ENCODE data around the gene EVI5L. TPM values are rescaled to one million over a fixed set of nuclear protein-coding genes. Genes with fewer than 3 reads are reported as not detected.

EVI5L gene
- total and polyA plus RNA-seq, 2 of the 4 experiments (the other 2 are of a cell fraction), result 12.7 to 14.6 TPM

DNA sequence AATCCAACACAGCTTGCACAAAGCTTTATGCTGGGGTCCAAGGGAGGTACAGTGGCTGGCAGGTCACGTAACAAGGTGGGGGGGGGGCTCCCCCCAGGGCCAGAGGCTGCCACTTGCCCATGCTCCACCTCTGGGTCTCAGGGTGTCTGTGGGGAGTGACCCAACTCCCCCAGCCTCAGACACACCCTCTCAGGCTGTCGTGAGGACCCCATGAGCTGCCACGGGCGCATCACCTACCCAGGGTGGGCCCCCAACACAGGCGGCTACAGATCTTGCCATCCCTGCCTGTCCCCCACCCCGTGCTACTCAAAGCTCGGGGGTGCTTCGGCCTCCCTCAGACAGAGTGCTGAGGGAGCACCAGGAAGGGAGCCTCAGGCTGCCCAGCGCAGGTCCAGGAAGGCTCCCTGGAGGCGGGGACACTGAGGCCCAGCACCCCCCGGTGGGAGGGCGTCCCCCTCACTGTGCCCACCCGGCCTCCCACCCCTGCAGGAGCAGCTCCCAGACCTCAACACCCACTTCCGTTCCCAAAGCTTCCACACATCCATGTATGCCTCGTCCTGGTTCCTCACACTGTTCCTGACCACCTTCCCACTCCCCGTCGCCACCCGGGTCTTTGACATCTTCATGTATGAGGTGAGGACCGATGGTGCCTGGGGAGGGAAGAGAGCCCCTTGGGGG lies 21.1 kb downstream of the EVI5L start:
- Histone ChIP-seq H2BK15ac (ENCODE audit: low read depth, low read length) (no peak overlapping the region), H3K79me1 (ENCODE audit: low read depth in 1 of 2, low read length in 2 of 2) (no peaks in the 10 kb centered on the region), H3K9me1 (ENCODE audit: insufficient read depth, low read length) (no peaks in the 10 kb centered on the region), H3K9ac (ENCODE audit: low read depth, low read length) (no peak overlapping the region), H3K18ac (ENCODE audit: low read depth, low read length) (no peak overlapping the region), H2AFZ (replicated peaks; ENCODE audit: low read length, poor library complexity) (no peak overlapping the region), H2BK20ac (ENCODE audit: low read depth, low read length) (no peak overlapping the region), H3K4me1 (ENCODE audit: control insufficient read depth, insufficient read depth, low read length) (peaks cover 6% of the 10 kb centered on the region), H2BK120ac (ENCODE audit: low read depth, low read length) (no peak overlapping the region), H4K20me1 (ENCODE audit: insufficient read depth, low read length) (peaks cover 8% of the 10 kb centered on the region), H4K91ac (ENCODE audit: insufficient read depth, low read depth, low read length) (no peak overlapping the region), H4K8ac (ENCODE audit: low read depth in 2 of 2, low read length in 2 of 2) (no peak overlapping the region), H3K14ac (replicated peaks; ENCODE audit: low read depth, low read length) (no peak overlapping the region), H3K56ac (ENCODE audit: extremely low read depth, insufficient read depth, low read length) (no peak overlapping the region), H3K27ac (ENCODE audit: insufficient read depth, low read length) (no peak overlapping the region), H3K4me3 (ENCODE audit: insufficient read depth, low read depth, low read length) (no peak overlapping the region), H2BK5ac (ENCODE audit: low read depth, low read length, poor library complexity, severe bottlenecking) (no peak overlapping the region), H3K4me2 (ENCODE audit: low read depth, low read length) (no peak overlapping the region), H2AK9ac (replicated peaks; ENCODE audit: low read depth, low read length, poor library complexity) (no peak overlapping the region), H2AK5ac (ENCODE audit: low read depth, low read length) (no peak overlapping the region), H3K36me3 (ENCODE audit: control insufficient read depth, insufficient read depth, low read length) (no peaks in the 10 kb centered on the region), H3K9me3 (ENCODE audit: control insufficient read depth, insufficient read depth, low read length) (no peaks in the 10 kb centered on the region), H3K23ac (ENCODE audit: low read depth, low read length) (no peak overlapping the region), H3K4ac (ENCODE audit: low read depth, low read length) (no peak overlapping the region), H4K5ac (ENCODE audit: low read depth, low read length) (no peak overlapping the region), H3K27me3 (ENCODE audit: control insufficient read depth, insufficient read depth, low read length) (no peaks in the 10 kb centered on the region)
- ChIA-PET POLR2A (ENCODE audit: unreplicated experiment) (no interaction called here), CTCF (interaction anchor here (1.9 kb wide), 1 partner anchor 18 kb away, joined by 4 read pairs; no protein-coding TSS in a partner anchor)
- intact Hi-C loops (cut with micrococcal nuclease) (no loop called here), in situ Hi-C loops (cut with MboI; ENCODE audit: low sequenced_read_pairs) (no loop called here), dilution Hi-C loops (cut with HindIII; ENCODE audit: low sequenced_read_pairs, unreplicated experiment) (no loop called here)
- no peak for ATAC-seq (ENCODE audit: low read depth)
- no TSS peak for BruUV-seq (replicated peaks)
- DNase-seq, result no peak
- WGBS, 2 experiments (ENCODE audit: extremely low coverage in 2 of 2, insufficient read length in 1 of 2), result 86% methylated on average over 7 of the region's 19 CpGs; no CpG with 5 or more reads in 1 of the 2 experiments
- TF ChIP-seq MAFK (IDR thresholded peaks at IDR 0.05; ENCODE audit: low read depth, low read length), result no peak
- TF ChIP-seq CTCF (conservative IDR thresholded peaks at IDR 0.05; ENCODE audit: low read depth, low read length), result no peak
- no peak for TF ChIP-seq FOS (IDR thresholded peaks at IDR 0.05; ENCODE audit: low read depth, low read length)
- no peak for TF ChIP-seq RAD21 (IDR thresholded peaks at IDR 0.05; ENCODE audit: low read length)
- TF ChIP-seq SMC3 (IDR thresholded peaks at IDR 0.05; ENCODE audit: low read depth, low read length), result no peak
- no peak for TF ChIP-seq MAZ (IDR thresholded peaks at IDR 0.05; ENCODE audit: borderline replicate concordance, low read depth, low read length)
- TF ChIP-seq MXI1 (IDR thresholded peaks at IDR 0.05; ENCODE audit: borderline replicate concordance, low read depth, low read length), result no peak
- TF ChIP-seq USF2 (IDR thresholded peaks at IDR 0.05; ENCODE audit: low read depth, low read length), result no peak
- TF ChIP-seq NFE2L2 (IDR thresholded peaks at IDR 0.05; ENCODE audit: low read depth, low read length), result no peak
- no peak for TF ChIP-seq POLR2A (IDR thresholded peaks at IDR 0.05; ENCODE audit: low read depth, low read length)
- no peak for TF ChIP-seq CEBPB (IDR thresholded peaks at IDR 0.05; ENCODE audit: low read depth, low read length)
- TF ChIP-seq, protein P1, sequence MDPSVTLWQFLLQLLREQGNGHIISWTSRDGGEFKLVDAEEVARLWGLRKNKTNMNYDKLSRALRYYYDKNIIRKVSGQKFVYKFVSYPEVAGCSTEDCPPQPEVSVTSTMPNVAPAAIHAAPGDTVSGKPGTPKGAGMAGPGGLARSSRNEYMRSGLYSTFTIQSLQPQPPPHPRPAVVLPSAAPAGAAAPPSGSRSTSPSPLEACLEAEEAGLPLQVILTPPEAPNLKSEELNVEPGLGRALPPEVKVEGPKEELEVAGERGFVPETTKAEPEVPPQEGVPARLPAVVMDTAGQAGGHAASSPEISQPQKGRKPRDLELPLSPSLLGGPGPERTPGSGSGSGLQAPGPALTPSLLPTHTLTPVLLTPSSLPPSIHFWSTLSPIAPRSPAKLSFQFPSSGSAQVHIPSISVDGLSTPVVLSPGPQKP (IDR thresholded peaks at IDR 0.05; ENCODE audit: borderline replicate concordance, low read depth, low read length), result no peak
- TF ChIP-seq RCOR1 (IDR thresholded peaks at IDR 0.05; ENCODE audit: insufficient replicate concordance, low read length), result no peak
- no peak for TF ChIP-seq CHD1 (IDR thresholded peaks at IDR 0.05; ENCODE audit: low read depth, low read length)
- no peak for TF ChIP-seq BHLHE40 (IDR thresholded peaks at IDR 0.05; ENCODE audit: low read depth, low read length)
- no peak for TF ChIP-seq RFX5 (IDR thresholded peaks at IDR 0.05; ENCODE audit: low read depth, low read length)
